HT-29 (cell line): ENCODE measurements around the gene LAPTM5. TPM values are rescaled to one million over a fixed set of nuclear protein-coding genes. Genes with fewer than 3 reads are reported as not detected.
A peak's percentile ranks its signal among the peaks of the same experiment; 100 is the strongest.
"Not testable (repeated sequence)": the region's sequence is repeated elsewhere in the genome, so short reads cannot be mapped to it uniquely, and the experiment has no call there.

ENCODE experiments used
- DNase-seq: peaks from one replicate; pipeline ENCODE4 v3.0.0-alpha.2; 2015; ENCODE audit warnings: low spot score
- total RNA-seq: library from RNA; depleted of rRNA; stranded (reverse); fragments of >200 nt; shearing (Covaris generic); gene quantifications from 2 replicates; pipeline ENCODE4 v1.2.3, GENCODE V29; 2014; rRNA removed

The LAPTM5 gene, protein sequence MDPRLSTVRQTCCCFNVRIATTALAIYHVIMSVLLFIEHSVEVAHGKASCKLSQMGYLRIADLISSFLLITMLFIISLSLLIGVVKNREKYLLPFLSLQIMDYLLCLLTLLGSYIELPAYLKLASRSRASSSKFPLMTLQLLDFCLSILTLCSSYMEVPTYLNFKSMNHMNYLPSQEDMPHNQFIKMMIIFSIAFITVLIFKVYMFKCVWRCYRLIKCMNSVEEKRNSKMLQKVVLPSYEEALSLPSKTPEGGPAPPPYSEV
- 0.08 TPM in 1 of 2 replicates, not detected in the other for total RNA-seq

- DNase-seq, result no peak
Measured at GRCh38 chr1:30757352-30758120, at the start of gene LAPTM5. Gene LAPTM5, minus strand, starts transcription at chr1:30757774. Its CDS starts 29 bp downstream, at chr1:30757745.

DNA sequence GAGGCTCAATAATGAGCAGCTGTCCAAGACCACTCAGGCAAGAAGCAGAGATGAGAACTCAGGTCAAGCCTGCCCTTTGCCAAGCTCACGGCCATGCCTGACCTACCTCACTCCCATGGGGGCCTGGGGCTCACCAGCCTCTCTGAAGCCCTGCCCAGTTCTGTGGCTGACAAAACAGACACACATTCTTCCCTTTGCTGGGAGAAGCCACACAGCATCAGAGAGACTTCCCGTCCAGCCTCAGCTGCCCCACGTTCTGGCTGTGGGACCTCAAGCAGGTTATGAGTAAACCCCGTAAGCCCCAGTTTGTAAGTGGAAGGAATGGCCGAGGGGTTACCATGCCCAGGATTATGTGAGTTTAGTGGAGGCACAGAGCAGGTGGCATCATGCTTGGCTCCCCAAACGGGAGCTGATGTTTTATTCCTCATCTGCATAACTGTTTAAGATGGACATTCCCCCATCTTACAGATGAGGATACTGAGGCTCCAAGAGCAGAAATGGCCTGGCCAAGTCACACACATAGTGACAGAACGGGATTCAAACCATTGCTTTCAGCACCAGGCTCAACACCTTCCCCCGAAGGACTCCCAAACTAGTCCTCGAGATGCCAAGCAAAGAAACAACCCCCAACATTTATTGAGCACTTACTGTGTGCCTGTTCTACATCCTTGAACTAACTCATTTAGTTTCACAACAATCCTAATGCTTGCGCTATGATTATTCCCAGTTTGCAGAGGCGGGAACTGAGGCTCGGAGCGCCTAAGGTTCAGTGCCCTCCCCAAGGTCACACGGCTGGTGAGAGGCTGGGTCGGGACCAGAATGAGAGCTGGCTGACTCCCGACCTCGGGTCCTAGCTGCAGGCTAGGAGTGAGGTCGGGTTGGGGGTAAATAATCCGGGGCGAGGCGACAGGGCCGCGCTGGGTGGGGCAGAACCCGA lies 49.1 kb upstream of the LAPTM5 start:
- no peak for DNase-seq

GRCh38 chr1:30805304-30806003 lies 47.9 kb upstream of the LAPTM5 start:
- DNase-seq, result no peak

DNA sequence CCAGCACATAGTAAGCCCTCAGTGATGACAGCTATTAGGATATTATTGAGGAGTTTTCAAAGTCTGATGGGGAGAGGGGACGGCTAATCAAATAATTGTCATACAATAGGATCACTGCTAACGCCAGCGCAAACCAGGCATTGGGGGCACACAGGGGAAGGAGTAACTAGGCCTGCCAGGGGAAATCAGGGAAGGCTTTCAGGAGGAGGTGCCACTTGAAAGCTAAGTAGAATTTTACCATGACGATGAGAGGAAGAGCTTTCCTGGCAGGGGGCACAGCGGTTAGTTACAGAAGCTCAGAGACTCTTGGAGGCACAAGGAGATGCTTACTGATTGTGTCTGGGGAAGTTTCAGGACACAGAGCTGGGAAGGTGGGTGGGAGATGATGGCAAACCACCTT lies 47.2 kb upstream of the LAPTM5 start:
- no peak for DNase-seq

- no peak for DNase-seq
Measured at GRCh38 chr1:30804352-30804751, 46.8 kb upstream of the LAPTM5 start.

GRCh38 chr1:30803562-30803961 lies 46.0 kb upstream of the LAPTM5 start:
- no peak for DNase-seq

GRCh38 chr1:30801771-30802198 lies 44.2 kb upstream of the LAPTM5 start:
- DNase-seq, result peak; percentile 75

GRCh38 chr1:30799233-30799511 lies 41.6 kb upstream of the LAPTM5 start:
- no peak for DNase-seq

DNA sequence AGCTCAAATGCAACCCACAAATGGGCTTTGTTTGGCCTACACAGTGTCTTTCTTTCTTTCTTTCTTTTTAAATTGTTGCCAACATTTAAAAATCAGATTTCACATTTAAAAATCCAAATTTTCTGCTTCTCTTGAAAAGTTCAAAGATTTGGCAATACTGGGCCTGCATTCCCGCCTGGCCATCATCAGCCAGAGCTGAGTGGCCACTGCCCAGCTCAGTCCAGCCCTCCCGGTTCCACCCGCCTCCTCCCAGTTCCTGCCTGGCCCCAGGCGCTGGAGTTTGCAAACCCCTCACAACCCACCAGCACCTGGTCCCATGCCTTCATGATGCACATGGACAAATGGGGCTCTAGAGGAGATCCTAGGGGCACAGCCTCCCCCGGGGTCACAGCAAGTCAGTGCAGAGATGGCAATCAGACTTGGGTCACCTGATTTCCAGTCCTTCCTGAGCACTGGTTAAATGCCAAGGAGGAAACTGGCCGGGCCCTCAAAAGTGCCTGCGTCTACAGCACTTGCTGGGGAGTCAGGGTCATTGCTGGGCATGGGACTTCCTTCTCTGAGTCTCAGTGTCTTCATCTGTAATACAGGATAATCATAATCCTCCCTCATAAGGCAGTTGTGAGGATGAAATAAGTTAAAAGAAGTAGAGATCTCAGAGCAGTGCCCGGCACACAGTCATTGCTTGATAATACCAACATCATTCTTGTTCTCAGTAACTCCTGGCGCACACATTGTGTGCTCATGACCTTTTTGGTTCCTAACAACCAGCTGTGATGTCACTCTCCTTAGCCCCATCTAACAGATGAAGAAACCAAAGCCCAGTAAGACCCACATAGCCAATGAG lies 41.0 kb upstream of the LAPTM5 start:
- DNase-seq, result no peak

DNA sequence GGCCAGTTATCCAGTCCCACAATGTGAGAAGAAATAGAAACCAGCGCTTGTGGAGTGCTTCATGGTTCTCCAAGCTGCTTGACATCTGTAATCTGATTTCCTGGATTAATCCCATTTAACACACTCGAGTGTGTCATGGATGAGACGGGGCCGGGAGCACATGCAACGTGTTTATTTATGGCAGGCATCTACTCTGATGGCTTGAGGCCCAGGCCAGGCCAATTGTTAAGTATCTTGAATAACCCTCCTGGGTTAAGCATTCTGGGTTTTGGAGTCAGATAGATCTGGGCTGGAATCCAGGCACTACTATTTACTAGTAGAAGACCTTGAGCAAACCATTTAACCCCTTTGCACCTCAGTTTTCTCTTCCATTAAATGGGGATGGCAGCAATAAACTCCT lies 37.5 kb upstream of the LAPTM5 start:
- no peak for DNase-seq

GRCh38 chr1:30794260-30794659 lies 36.7 kb upstream of the LAPTM5 start:
- DNase-seq, result no peak

- no peak for DNase-seq
Measured at GRCh38 chr1:30793209-30793608, 35.6 kb upstream of the LAPTM5 start.

- DNase-seq, result no peak
Measured at GRCh38 chr1:30791868-30792267, 34.3 kb upstream of the LAPTM5 start.

DNA sequence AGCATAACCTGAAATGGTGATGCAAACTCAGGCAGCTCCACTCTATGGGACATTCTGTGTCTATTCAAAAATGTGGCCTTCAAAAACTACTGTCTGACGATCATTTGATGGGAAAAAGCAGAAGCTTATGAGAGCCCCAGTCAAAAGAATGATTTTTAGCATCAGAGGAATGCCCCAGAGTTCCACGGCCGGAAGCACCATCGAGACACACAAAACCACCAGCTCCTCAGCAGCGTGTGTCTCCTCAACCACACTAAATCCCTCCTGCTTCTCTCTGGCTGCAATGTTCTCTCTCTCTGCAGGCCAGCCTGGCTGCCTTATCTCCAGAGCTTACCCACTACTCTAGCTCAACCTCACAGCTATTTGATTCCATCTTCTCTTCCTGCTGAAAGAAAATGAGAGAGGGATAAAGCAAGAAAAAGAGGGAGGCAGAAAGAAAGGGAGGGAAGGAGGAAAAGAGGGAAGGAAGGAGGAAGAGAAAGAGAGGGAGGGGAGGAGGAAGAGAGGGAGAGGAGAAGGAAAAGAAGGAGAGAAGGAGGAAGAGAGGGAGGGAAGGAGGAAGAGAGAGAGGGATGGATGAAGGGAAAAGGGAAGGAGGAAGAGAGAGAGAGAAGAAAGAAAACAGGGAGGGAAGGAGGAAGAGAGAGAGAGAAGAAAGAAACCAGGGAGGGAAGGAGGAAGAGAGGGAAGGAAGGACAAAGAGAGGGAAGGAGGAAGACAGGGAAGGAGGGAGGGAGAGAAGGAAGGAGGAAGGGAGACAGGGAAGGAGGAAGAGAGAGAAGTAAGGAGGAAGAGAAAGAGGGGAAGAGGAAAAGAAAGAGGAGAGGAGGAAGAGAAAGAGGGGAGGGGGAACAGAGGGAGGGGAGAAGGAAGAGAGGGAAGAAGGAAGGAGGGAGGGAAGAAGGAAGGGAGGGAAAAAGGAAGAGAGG lies 33.5 kb upstream of the LAPTM5 start:
- no peak for DNase-seq

DNA sequence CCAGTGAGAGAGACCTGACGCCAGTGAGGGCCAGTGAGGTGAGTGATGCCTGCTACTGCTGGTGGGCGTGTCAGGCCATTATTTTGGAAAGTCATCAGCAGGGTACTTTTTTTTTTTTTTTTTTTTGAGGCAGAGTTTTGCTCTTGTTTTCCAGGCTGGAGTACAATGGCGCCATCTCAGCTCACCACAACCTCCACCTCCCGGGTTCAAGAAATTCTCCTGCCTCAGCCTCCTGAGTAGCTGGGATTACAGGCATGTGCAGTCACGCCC lies 32.6 kb upstream of the LAPTM5 start:
- DNase-seq, result not testable (repeated sequence)

DNA sequence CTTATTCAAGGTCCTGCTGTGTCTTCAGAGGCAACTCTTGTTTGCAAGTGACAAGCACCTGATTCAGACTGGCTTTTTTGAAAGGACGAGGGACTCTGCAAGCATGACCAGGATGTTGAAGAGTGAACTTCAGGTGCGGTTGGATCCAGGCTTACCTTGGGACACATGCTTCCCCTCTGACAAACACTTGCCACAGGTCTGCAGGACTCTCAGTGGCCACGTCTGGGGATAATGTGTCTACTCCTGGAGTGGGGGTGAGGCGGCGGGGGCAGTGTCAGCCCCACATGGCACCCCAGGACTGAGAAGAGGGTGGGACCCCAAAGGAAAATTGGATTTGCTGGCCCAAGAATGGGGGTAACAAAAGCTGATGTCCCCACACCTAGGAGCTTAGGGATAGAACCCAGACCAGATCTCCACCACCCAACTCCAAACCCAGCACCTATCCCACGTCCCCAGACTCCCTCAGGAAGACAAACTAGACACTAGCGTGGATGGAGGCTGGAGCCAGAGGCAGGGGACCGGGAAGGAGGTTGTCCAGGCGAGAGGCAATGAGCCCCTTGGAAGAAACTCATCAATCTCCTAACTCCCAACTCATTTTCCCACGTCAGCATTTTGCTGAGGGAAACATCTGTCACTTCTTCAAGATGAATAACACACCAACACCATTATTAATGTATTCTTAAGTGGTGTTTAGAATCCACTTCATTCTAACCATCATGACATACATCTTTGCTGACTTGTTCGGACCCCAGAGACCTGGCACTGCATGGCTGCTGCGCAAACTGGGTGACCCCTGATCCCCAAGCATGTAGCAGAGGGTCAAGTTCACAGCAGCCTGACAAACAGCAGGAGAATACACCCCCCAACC lies 32.0 kb upstream of the LAPTM5 start:
- no peak for DNase-seq

- DNase-seq, result no peak
Measured at GRCh38 chr1:30788580-30789387, 31.2 kb upstream of the LAPTM5 start.
